PC-3 (cell line): ENCODE measurements around the gene KCNT2. TPM values are rescaled to one million over a fixed set of nuclear protein-coding genes. Genes with fewer than 3 reads are reported as not detected.

Source experiments
- ATAC-seq: fragments of 200-7000 bp; cut with Tn5 transposase; 2 replicates; pipeline ENCODE4 v1.9.1; 2020; ENCODE audit warnings: mild to moderate bottlenecking, moderate library complexity
- BruUV-seq: library from RNA; stranded (reverse); fragments of 400-500 nt; replicated peaks from 2 replicates; lab custom pipeline; 2021; lab: Mats Ljungman, UMichigan
- CTCF ChIA-PET: fragments of 300-600 bp; sonication (Branson Sonifier 250); formaldehyde crosslinking; loops from one replicate; lab custom pipeline; 2022; ENCODE audit warnings: antibody characterized with exemption; lab: Charles Lee
- POLR2A ChIA-PET: fragments of 300-600 bp; sonication (Branson Sonifier 250); formaldehyde crosslinking; loops from one replicate; lab custom pipeline; 2022; ENCODE audit warnings: antibody characterized with exemption; ENCODE audit not compliant: unreplicated experiment; lab: Charles Lee
- DNase-seq: peaks from one replicate; pipeline ENCODE4 v3.0.0-alpha.2; 2015
- H2AFZ ChIP-seq: fragments of 300-600 bp; sonication (generic); 2 replicates; pipeline ENCODE4 v1.6.0; 2016; ENCODE audit warnings: antibody characterized with exemption, low read length
- H3F3A ChIP-seq: fragments of 300-600 bp; sonication (generic); one replicate; pipeline ENCODE4 v1.6.0; 2017; ENCODE audit warnings: antibody characterized with exemption, low read length, control low read depth, mild to moderate bottlenecking; ENCODE audit not compliant: unreplicated experiment
- H3K27ac ChIP-seq: fragments of 300-600 bp; sonication (generic); 2 replicates; pipeline ENCODE4 v1.5.1; 2016; ENCODE audit warnings: mild to moderate bottlenecking, low read length
- H3K27me3 ChIP-seq: fragments of 300-600 bp; sonication (generic); 2 replicates; pipeline ENCODE4 v1.6.1; 2016; ENCODE audit warnings: low read length, mixed read lengths
- H3K36me3 ChIP-seq: fragments of 300-600 bp; sonication (generic); 2 replicates; pipeline ENCODE4 v1.6.1; 2016; ENCODE audit warnings: low read depth, mixed run types, low read length, mixed read lengths
- H3K4me1 ChIP-seq: fragments of 300-600 bp; sonication (generic); 2 replicates; pipeline ENCODE4 v1.5.1; 2016; ENCODE audit warnings: low read length; ENCODE audit not compliant: insufficient read depth
- H3K4me2 ChIP-seq: fragments of 300-600 bp; sonication (generic); 2 replicates; pipeline ENCODE4 v1.6.0; 2016; ENCODE audit warnings: low read length
- H3K4me3 ChIP-seq: fragments of 300-600 bp; sonication (generic); 2 replicates; pipeline ENCODE4 v1.5.1; 2016; ENCODE audit warnings: mild to moderate bottlenecking, low read length, mixed read lengths
- H3K79me2 ChIP-seq: fragments of 300-600 bp; sonication (generic); 2 replicates; pipeline ENCODE4 v1.6.1; 2017; ENCODE audit warnings: low read length, mixed read lengths
- H3K9ac ChIP-seq: fragments of 300-600 bp; sonication (generic); 2 replicates; pipeline ENCODE4 v1.6.0; 2016; ENCODE audit warnings: mild to moderate bottlenecking, low read length
- H3K9me2 ChIP-seq: fragments of 300-600 bp; sonication (generic); replicated peaks from 2 replicates; pipeline ENCODE4 v1.6.1; 2016; ENCODE audit warnings: mixed run types, low read length, mixed read lengths
- H3K9me3 ChIP-seq: fragments of 300-600 bp; sonication (generic); 2 replicates; pipeline ENCODE4 v1.6.1; 2016; ENCODE audit warnings: low read length, mixed read lengths
- H4K20me1 ChIP-seq: fragments of 300-600 bp; sonication (generic); 2 replicates; pipeline ENCODE4 v1.6.1; 2016; ENCODE audit warnings: low read length, mixed read lengths
- CTCF ChIP-seq: fragments of 300-600 bp; sonication (generic); conservative IDR thresholded peaks from 2 replicates; pipeline ENCODE4 v1.5.1; 2017; ENCODE audit warnings: antibody characterized with exemption, low read depth, mild to moderate bottlenecking, low read length
- EZH2 ChIP-seq: fragments of 300-600 bp; sonication (generic); IDR thresholded peaks from one replicate; pipeline ENCODE4 v1.6.1; 2017; ENCODE audit warnings: antibody characterized with exemption, mild to moderate bottlenecking, low read length; ENCODE audit not compliant: unreplicated experiment
- EZH2phosphoT487 ChIP-seq: fragments of 300-600 bp; sonication (generic); IDR thresholded peaks from 2 replicates; pipeline ENCODE4 v1.6.1; 2018; ENCODE audit warnings: mild to moderate bottlenecking, antibody characterized with exemption, low read length, borderline replicate concordance
- intact Hi-C: fragments of 100-400 bp; cut with micrococcal nuclease; formaldehyde crosslinking; loops from 2 replicates; pipeline ENCODE4 v1.9.0; 2023
- total RNA-seq: library from RNA; depleted of rRNA; stranded (reverse); fragments of >200 nt; gene quantifications from 2 replicates; pipeline ENCODE4 v1.2.3, GENCODE V29; 2014

KCNT2 gene
- total RNA-seq, 1 experiment from 2014 or later = 0.26 TPM

- Histone ChIP-seq H3F3A (no peaks in the 10 kb centered on the region), H3K4me2 (no peak overlapping the region), H3K36me3 (no peaks in the 10 kb centered on the region), H3K4me3 (no peak overlapping the region), H2AFZ (no peak overlapping the region), H3K27ac (no peak overlapping the region), H4K20me1 (no peaks in the 10 kb centered on the region), H3K9me2 (no peaks in the 10 kb centered on the region), H3K27me3 (no peaks in the 10 kb centered on the region), H3K4me1 (peaks cover 21% of the 10 kb centered on the region; the same call in 1 of the 2 replicates), H3K79me2 (no peaks in the 10 kb centered on the region), H3K9me3 (no peaks in the 10 kb centered on the region), H3K9ac (no peak overlapping the region)
- TF ChIP-seq EZH2 (no peak), EZH2phosphoT487 (no peak), CTCF (no peak)
- DNase-seq (no peak), ATAC-seq (no peak)
- CTCF ChIA-PET = no interaction called here
- intact Hi-C loops = no loop called here
- BruUV-seq = no TSS peak
- POLR2A ChIA-PET = no interaction called here
These were observed 146.7 kb downstream of the KCNT2 start for GRCh38 chr1:196461521-196461920.

- Histone ChIP-seq H3K9ac (no peak overlapping the region), H4K20me1 (no peaks in the 10 kb centered on the region), H3K27ac (no peak overlapping the region), H3K4me3 (no peak overlapping the region), H3K9me3 (no peaks in the 10 kb centered on the region), H3K36me3 (no peaks in the 10 kb centered on the region), H2AFZ (no peak overlapping the region), H3K9me2 (no peaks in the 10 kb centered on the region), H3K27me3 (no peaks in the 10 kb centered on the region), H3F3A (no peaks in the 10 kb centered on the region), H3K4me1 (peaks cover 3% of the 10 kb centered on the region; the same call in 1 of the 2 replicates), H3K4me2 (no peak overlapping the region), H3K79me2 (no peaks in the 10 kb centered on the region)
- TF ChIP-seq CTCF (no peak), EZH2phosphoT487 (no peak), EZH2 (no peak)
- ChIA-PET CTCF (no interaction called here), POLR2A (no interaction called here)
- intact Hi-C loops = no loop called here
- no TSS peak for BruUV-seq
- DNase-seq = no peak
- ATAC-seq = no peak
These were observed 148.9 kb downstream of the KCNT2 start for GRCh38 chr1:196459383-196459782.

- intact Hi-C loops = no loop called here
- ChIA-PET POLR2A (no interaction called here), CTCF (no interaction called here)
- Histone ChIP-seq H3K4me2 (no peak overlapping the region), H2AFZ (no peak overlapping the region), H3K4me3 (no peak overlapping the region), H3K9me3 (no peaks in the 10 kb centered on the region), H3K36me3 (no peaks in the 10 kb centered on the region), H3K4me1 (no peaks in the 10 kb centered on the region), H3K27ac (no peak overlapping the region), H3K9ac (no peak overlapping the region), H3F3A (no peaks in the 10 kb centered on the region), H4K20me1 (no peaks in the 10 kb centered on the region), H3K79me2 (no peaks in the 10 kb centered on the region), H3K27me3 (no peaks in the 10 kb centered on the region), H3K9me2 (no peaks in the 10 kb centered on the region)
- DNase-seq (no peak), ATAC-seq (no peak)
- no TSS peak for BruUV-seq
- TF ChIP-seq EZH2phosphoT487 (no peak), CTCF (no peak), EZH2 (no peak)
These were observed 153.4 kb downstream of the KCNT2 start for GRCh38 chr1:196454792-196455191.
